Activated CD8-positive, alpha-beta memory T cell treated with anti-CD3 and anti-CD28 coated beads, Interleukin-2, amount 50 U/mL, for 48 hours (primary cell): ENCODE results near the gene SSRP1.
"Not testable (repeated sequence)": the region's sequence is repeated elsewhere in the genome, so short reads cannot be mapped to it uniquely, and the experiment has no call there.

ENCODE experiments used
- DNase-seq: peaks from one replicate; pipeline ENCODE4 v3.0.0-alpha.2; 2020

SSRP1 gene

GRCh38 chr11:57358991-57359390, 23.3 kb upstream of the SSRP1 start:
- no peak for DNase-seq

DNA sequence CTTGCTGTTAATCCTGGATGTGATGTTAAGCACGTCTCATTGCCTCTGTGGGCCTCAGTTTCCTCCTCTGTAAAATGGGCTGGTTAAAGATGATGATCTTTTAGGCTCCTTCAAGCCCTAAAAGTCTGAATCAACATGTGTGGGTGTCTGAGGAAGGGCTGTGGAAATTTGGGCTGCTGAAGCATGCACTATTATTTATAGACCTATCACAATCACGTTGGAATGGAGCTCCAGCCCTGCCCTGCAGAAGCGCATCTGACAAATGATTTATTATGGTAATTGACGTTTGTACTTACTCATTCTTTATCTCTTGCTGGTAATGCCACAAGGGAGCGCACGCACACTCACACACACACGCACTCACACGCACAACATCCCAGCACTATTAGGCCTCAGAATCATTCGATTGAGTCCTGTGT, 22.9 kb upstream of the SSRP1 start:
- DNase-seq, result no peak

DNA sequence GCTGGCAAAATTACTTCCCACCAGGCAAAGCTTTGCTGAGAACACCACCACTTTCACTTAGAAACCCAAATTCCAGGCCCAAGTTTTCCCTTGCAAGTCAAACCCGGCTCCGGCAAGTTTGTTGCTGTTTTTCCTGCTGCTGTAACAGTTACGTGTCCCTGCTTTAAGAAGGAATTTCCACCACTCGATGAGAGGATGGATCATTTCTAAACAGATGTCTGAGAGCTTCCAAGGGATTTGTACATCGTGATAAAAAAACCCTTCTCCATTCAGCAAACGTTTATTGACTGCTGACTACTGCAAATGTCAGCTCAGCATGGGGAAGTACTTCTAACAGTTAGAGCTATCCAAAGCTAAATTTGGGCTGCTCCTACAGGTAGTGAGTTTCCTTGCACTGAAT, 22.2 kb upstream of the SSRP1 start:
- no peak for DNase-seq

DNA sequence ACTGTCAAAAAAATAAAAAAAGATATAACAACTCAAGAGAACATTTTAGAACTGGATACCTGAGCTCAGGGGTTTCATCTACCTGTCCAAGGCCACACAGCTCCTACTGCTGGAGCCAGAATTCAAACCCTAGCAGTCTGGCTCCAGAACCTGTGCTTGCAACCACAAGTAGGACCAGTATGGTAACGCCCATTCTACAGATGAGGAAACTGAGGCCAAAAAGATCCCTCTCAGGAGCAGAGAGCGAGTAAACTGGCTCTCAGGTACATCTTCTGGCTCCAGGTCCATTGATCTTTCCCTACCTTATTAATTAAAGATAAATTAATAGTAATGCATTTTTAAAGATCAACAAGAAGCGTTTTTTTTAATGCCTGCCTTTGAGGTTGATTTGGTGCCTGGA, 21.6 kb upstream of the SSRP1 start:
- DNase-seq, result no peak

DNA sequence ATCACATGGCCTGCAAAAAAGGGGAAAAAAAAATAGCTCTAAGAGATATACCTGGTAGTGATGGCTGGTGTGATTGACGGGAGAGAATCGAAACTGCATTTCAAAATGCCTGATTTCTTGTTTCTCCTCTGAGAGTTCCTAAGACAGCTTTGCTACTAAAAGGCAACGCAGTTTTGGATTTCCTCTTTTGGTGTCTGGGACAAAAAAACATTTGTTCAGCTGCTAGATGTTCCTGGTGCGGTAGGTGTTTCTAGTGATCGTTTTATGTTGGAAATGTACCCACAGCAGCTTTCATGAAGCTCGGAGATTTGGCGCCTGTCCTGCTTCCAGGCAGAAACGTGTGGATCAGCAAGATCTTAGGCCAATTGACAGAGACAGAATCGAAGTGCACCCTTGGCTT, 20.6 kb upstream of the SSRP1 start:
- DNase-seq, result no peak

- no peak for DNase-seq
Measured at GRCh38 chr11:57354699-57355098, 19.0 kb upstream of the SSRP1 start.

DNA sequence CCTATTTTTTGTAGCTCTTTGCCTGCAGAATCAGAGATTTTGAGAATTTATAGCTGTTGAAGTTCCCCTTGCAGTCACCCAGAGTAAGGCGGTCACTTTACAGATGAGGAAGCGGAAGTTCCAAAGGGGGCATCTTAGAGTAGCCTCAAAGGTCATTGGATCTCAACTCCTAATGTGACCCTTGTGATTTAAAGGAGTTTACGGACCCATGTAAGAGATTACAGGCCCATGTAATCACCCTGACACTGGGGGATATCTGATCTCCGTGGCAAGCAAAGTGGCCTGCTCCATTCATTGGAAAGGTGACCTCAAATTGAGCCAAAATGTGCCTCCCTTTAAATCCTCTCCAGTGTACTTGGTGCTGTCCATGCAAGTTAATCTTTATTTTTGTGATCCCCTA, 18.2 kb upstream of the SSRP1 start:
- no peak for DNase-seq

DNA sequence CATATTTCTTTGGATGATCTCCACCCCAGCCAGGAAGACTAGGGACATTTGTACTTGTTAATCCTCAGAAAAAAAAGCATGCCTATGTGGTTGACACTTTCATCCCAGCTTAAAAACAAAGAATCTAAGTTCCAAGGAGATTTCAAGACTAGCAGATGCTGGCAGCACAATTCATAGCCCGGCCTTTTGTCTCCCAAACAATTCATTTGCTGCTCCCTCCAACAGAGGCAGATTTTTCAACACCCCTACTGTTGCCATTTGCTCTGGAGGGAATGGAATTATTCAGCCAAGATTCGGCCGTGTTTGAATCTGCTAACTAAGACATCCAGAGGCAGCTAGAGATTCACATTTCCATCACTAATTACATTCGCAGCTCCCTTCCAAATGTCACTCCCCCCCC, 17.8 kb upstream of the SSRP1 start:
- DNase-seq, result no peak

- DNase-seq, result no peak
Measured at GRCh38 chr11:57353036-57353435, 17.3 kb upstream of the SSRP1 start.

- DNase-seq, result peak; percentile 93
Measured at GRCh38 chr11:57349491-57350274, 14.0 kb upstream of the SSRP1 start.

DNA sequence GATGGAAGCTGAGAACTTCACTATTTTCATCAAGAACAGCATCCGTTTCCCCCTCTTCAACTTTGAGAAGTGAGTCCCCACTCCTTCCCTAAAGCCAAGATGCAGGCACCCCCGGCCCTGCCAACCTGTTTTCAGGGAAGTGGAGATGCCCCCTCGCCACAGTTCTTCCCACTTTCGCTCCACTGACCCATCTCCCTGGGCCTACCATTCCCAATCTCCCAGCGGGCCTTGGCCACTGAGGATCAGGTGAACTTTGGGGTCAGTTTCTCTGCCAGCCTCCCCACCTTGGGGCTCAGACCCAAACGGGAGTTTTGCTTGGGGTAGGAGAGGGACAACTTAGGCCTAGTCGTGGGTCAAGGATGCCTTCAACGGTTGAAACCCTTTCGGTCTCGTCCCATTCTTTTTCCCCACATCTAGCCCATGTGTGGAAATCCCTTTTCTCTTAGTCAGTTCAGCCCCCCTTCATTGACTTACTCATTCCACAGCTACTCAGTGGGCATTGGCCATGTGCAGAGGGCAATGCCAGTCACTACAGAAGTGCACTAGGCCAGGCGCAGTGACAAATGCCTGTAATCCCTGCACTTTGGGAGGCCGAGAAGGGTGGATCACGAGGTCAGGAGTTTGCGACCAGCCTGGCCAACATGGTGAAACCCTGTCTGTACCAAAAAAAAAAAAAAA, 13.1 kb upstream of the SSRP1 start:
- DNase-seq, result no peak

GRCh38 chr11:57348052-57348451, 12.4 kb upstream of the SSRP1 start:
- DNase-seq, result no peak

DNA sequence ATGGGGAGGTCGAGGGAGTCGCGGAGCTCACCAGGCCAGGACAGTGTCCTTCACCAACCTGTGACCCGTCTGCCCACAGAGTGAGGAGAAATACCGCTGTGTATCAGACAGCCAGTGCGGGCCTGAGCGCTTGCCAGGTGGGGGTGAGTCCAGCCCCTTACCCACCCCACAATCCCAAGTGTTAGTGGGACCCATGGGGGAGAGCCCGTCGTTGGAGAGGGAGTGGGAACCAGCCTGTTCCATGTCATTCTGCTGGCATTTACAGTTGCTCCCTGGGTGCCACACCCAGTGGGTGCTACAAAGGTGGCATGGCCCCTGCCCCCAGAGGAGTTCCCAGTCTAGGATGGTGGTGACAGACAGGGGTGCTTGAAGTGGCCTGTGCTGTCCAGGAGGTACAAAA, 11.6 kb upstream of the SSRP1 start:
- DNase-seq, result no peak

DNA sequence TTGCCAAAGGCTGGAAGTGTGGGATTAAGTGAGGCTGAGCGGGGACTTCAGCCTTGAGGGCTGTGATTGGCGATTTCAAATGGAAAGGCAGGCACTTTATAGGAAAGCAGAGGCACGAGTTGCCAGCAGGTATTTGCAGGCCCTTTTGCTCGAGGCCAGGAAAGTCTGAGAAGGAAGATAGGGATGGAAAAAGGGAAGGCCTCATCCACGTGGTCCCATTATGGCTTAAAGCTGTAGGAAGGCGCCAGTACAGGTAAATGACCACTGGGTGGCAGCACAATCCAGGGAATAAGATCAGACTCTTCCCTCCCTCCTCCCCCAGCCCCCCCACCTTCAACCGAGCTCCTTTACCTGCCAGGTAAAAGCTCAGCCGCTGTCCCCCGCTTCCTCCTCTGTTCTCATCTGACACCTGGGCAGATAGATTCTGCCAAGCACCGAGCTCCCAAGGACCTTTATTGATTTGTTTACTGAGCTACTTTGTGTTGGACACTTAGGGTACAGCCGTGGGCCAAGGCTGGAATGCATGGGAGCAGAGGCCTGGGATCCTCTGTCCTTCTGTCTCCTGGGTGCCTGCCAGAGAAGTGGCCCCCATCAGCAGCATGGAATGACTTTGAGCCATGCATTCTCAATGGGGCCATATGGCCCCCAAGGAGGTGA, 10.0 kb upstream of the SSRP1 start:
- DNase-seq, result peak; percentile 78

GRCh38 chr11:57344826-57345225, 9.1 kb upstream of the SSRP1 start:
- no peak for DNase-seq

DNA sequence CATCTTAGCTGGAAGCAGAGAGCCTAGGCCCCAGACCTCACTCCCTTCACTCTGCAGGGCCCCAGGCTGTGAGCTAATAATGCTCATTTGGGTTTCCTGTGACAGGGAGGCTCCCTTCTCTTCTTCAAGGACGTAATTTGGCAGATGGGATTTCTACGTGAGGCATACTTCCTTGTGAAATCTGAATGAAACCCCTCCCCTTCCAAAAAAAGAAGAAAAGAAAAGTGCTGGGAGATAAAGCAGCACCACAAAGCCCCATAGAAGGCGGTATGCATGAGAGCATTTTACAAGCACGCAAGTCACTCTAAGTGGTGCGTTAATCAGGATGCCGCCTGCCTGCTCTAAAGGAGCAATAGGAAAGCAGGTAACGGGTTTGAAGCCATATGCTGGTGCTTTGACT, 8.1 kb upstream of the SSRP1 start:
- no peak for DNase-seq

DNA sequence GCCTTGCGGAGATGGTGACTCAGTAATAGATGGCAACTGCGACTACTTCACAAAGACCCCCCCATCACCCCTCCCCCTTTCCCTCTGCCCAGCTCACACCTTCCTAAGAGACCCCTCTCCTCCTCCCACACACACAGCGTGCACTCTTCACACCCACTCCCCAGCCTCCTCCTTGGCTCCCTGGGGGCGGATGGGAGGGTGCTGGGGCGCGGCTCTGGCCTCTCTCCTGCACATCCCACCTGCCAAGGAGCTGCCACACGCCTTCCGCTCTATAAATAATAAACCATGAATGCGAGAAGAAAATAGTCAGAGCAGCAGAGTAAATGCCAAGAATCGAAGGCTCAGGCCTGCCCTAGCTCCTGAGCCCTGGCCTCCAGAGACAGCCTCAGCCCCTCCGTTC, 7.0 kb upstream of the SSRP1 start:
- no peak for DNase-seq

- no peak for DNase-seq
Measured at GRCh38 chr11:57341250-57341808, 5.6 kb upstream of the SSRP1 start.

GRCh38 chr11:57340039-57340615, 4.4 kb upstream of the SSRP1 start:
- DNase-seq, result no peak

DNA sequence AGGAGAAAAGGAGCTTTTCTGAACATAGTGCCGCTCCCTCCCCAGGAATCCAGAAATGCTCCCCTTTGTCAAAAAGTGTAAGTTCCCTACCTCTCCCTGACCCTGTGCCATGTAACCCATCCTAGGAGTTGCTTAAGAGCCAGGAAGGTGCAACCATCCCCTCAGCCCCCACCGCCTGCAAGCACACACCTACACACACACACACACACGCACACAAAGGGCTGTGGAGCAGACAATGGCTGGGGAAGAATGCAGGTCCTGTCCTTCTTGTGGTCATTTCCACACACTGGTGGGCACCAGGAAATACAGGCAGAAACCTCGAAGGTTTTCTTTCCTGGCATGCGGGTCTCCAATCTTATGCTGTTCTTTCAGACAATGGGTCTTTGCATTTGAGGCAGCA, 3.6 kb upstream of the SSRP1 start:
- DNase-seq, result no peak

- no peak for DNase-seq
Measured at GRCh38 chr11:57338142-57338541, 2.5 kb upstream of the SSRP1 start, which contains the start of gene P2RX3. Gene P2RX3, plus strand, starts transcription at chr11:57338352. Its CDS starts 199 bp downstream, at chr11:57338551.

GRCh38 chr11:57336856-57337255, 1.2 kb upstream of the SSRP1 start:
- DNase-seq, result not testable (repeated sequence)

GRCh38 chr11:57336111-57336666, 497 bp upstream of the SSRP1 start:
- no peak for DNase-seq
